Stimulated activated CD4-positive, alpha-beta T cell treated with anti-CD3 and anti-CD28 coated beads, Interleukin-12 subunit alpha, Interleukin-12 subunit beta, amount 100 ng/mL, for 48 hours (primary cell): ENCODE data around the gene TMPRSS2.

ENCODE experiments used
- DNase-seq, 3 donors: peaks; one replicate each; pipeline ENCODE4 v3.0.0-alpha.2; 2020; ENCODE audit warnings: low read depth in 2 of 3, low spot score in 1 of 3

The TMPRSS2 gene

GRCh38 chr21:41482980-41483379 is 25.0 kb downstream of the TMPRSS2 start:
- DNase-seq, result no peak

GRCh38 chr21:41482301-41482700 is 25.7 kb downstream of the TMPRSS2 start:
- no peak for DNase-seq

GRCh38 chr21:41481191-41481590 is 26.8 kb downstream of the TMPRSS2 start:
- no peak for DNase-seq

- DNase-seq, result no peak
Observed at GRCh38 chr21:41480086-41480690, 27.8 kb downstream of the TMPRSS2 start.

- DNase-seq, result no peak
Observed at GRCh38 chr21:41479686-41480085, 28.3 kb downstream of the TMPRSS2 start.

GRCh38 chr21:41478319-41479177 is 29.4 kb downstream of the TMPRSS2 start:
- DNase-seq, result no peak

GRCh38 chr21:41477641-41478318 is 30.2 kb downstream of the TMPRSS2 start:
- DNase-seq, result no peak

- DNase-seq, result no peak
Observed at GRCh38 chr21:41475714-41476420, 32.1 kb downstream of the TMPRSS2 start.

- no peak for DNase-seq
Observed at GRCh38 chr21:41472753-41473548, 35.0 kb downstream of the TMPRSS2 start.

GRCh38 chr21:41470054-41470453 is 37.9 kb downstream of the TMPRSS2 start:
- DNase-seq, result no peak

- no peak for DNase-seq
Observed at GRCh38 chr21:41466024-41466820, 41.7 kb downstream of the TMPRSS2 start.

GRCh38 chr21:41465176-41465781 is 42.7 kb downstream of the TMPRSS2 start:
- no peak for DNase-seq

GRCh38 chr21:41460578-41461527 is 47.1 kb downstream of the TMPRSS2 start:
- peak; percentile 8 to 38 (median 20) for DNase-seq

- DNase-seq, result no peak
Observed at GRCh38 chr21:41459884-41460534, 47.9 kb downstream of the TMPRSS2 start.

- no peak for DNase-seq
Observed at GRCh38 chr21:41458559-41458958, 49.4 kb downstream of the TMPRSS2 start.

- DNase-seq, result no peak
Observed at GRCh38 chr21:41458121-41458520, 49.8 kb downstream of the TMPRSS2 start.

- no peak for DNase-seq
Observed at GRCh38 chr21:41453761-41454160, 54.2 kb downstream of the TMPRSS2 start.

- no peak for DNase-seq
Observed at GRCh38 chr21:41453198-41453597, 54.8 kb downstream of the TMPRSS2 start.
